Activated T-cell treated with anti-CD3 and anti-CD28 coated beads for 4 hours (primary cell): ENCODE data around the gene TAMALIN.

Experiments used
- DNase-seq: peaks from one replicate; pipeline ENCODE4 v3.0.0-alpha.2; 2020

The TAMALIN gene

GRCh38 chr12:52014567-52015530 lies 8.1 kb downstream of the TAMALIN start:
- DNase-seq = no peak

- DNase-seq = no peak
Observed at GRCh38 chr12:52015532-52016041, 8.8 kb downstream of the TAMALIN start.

- DNase-seq = no peak
Observed at GRCh38 chr12:52018433-52019112, 11.8 kb downstream of the TAMALIN start.

GRCh38 chr12:52019113-52019770 lies 12.5 kb downstream of the TAMALIN start:
- DNase-seq = no peak

GRCh38 chr12:52020539-52021336 lies 14.0 kb downstream of the TAMALIN start:
- DNase-seq = peak; percentile 49

- no peak for DNase-seq
Observed at GRCh38 chr12:52022841-52023181, 16.1 kb downstream of the TAMALIN start.

- peak; percentile 88 for DNase-seq
Observed at GRCh38 chr12:52023182-52023975, 16.6 kb downstream of the TAMALIN start.

- DNase-seq = no peak
Observed at GRCh38 chr12:52023976-52024688, 17.4 kb downstream of the TAMALIN start.

GRCh38 chr12:52024845-52025230 lies 18.1 kb downstream of the TAMALIN start:
- no peak for DNase-seq

GRCh38 chr12:52026263-52026662 lies 19.5 kb downstream of the TAMALIN start:
- DNase-seq = no peak

GRCh38 chr12:52027085-52027843 lies 20.5 kb downstream of the TAMALIN start:
- DNase-seq = no peak

- no peak for DNase-seq
Observed at GRCh38 chr12:52029685-52030084, 22.9 kb downstream of the TAMALIN start.

GRCh38 chr12:52032446-52032803 lies 25.7 kb downstream of the TAMALIN start:
- DNase-seq = no peak

GRCh38 chr12:52032804-52033445 lies 26.2 kb downstream of the TAMALIN start:
- DNase-seq = peak; percentile 75

- DNase-seq = no peak
Observed at GRCh38 chr12:52033446-52034140, 26.8 kb downstream of the TAMALIN start.

GRCh38 chr12:52035190-52035589 lies 28.4 kb downstream of the TAMALIN start:
- no peak for DNase-seq

GRCh38 chr12:52035926-52036325 lies 29.2 kb downstream of the TAMALIN start:
- no peak for DNase-seq

- peak; percentile 82 for DNase-seq
Observed at GRCh38 chr12:52036587-52037171, 29.9 kb downstream of the TAMALIN start.
